Stimulated activated naive CD4-positive, alpha-beta T cell treated with Interleukin-2 at 50 U/mL for 16 hours (primary cell): Measurements from ENCODE around the gene GLG1.
"Not testable (repeated sequence)": the region's sequence is repeated elsewhere in the genome, so short reads cannot be mapped to it uniquely, and the experiment has no call there.

Experiments used
- DNase-seq: peaks from one replicate; lab custom pipeline; 2025; lab: John Stamatoyannopoulos, UW

GLG1 gene

DNA sequence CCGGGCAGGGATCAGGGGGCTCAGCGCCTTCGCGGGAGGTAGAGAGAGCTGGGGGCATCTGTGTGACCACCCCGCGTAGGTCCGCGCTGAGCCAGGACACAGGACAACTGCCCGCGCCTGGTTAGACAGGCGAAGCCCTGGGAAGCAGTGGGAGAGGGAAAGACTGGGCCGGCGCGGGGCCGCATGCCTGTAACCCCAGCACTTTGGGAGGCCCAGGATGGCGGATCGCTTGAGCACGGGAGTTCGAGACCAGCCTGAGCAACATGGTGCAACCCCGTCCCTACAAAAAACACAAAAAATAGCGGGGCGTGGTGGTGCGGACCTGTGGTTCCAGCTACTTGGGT, 199.6 kb downstream of the GLG1 start:
- not testable (repeated sequence) for DNase-seq

DNA sequence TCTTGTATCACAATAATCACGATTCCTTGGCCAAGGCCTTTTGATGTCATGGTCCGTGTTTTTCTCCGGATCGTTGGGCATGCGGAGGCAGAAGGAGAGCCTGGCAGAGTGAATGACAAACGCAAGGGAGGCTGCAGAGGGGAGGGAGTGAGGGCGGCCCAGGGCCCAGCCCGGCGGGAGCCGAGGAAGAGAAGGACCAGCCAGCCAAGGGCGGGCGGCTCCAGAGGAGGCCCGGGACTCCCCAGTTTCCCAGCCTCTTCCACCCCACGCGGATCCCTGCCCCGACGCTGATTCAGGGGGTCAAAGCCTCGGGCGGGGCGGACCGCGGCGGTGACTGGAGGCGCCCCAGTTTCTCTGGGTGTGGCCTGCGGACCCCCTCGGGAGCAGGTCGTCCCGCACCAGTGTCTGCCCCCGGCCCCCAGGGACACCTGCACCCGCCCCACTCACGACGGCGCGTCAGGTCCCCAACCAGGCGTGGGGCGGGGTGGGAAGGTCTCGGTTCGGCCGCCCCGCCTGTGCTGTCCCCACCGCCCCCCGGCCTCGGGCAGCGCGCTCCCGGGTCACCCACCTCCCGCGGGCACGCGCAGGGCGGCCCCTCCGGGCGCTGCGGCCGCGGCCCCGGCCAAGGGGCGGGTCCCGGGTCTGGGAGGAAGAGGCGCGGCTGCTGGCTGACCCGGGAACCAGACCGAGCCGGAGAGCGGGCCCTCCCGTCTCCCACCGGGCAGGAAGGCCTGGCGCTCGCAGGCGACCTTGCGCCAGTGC, 200.1 kb downstream of the GLG1 start:
- not testable (repeated sequence) for DNase-seq

DNA sequence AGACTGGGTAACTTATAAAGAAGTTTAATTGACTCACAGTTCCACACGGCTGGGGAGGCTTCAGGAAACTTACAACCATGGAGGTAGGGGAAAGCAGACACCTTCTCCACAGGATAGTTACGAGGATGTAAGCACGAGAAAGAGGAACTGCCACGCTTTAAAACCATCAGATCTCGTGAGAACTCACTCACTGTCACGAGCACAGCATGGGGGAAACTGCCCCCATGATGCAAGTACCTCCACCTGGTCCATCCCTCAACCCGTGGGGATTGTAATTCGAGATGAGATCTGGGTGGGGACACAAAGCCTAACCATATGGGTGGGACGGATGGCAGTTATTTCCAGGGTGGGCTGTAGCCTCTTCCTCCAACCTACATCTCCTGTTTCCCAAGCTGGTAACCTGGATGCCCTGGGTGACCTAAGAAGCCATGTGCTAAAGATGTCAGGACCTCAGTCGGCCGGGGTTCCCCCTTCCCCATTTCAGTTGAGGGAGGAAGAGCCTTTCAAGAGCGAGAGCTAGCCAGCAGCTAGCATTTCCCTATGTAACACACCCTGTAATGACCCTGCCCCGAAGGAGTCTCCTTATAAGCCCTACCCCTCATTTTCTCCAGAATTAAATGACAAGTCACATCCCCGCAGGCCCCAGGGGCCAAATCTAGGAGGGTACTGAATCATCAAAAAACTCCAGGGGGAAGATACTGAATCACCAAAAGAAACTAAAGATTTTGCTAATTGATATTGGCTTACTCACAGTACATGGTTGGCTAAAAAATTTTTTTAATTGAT, 202.6 kb downstream of the GLG1 start:
- DNase-seq, result not testable (repeated sequence)

DNA sequence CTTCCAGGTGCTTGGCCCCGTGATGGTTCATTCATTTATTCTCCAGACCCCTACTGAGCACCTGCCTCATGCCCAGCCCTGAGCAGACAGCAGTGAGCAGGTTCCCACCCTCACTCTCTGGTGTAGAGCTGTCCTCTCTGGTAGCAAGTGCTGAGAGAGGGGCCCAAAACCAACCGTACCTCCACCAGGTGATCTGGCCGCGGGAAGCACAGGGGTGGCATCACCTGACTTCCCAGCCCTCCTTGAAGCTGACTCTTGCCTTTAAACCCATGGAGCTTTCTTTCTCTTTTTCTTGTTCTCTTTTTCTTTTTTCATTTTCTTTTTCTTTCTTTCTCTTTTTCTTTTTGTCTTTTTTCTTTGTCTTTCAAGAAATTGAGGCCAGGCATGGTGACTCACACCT, 206.7 kb downstream of the GLG1 start:
- not testable (repeated sequence) for DNase-seq

DNA sequence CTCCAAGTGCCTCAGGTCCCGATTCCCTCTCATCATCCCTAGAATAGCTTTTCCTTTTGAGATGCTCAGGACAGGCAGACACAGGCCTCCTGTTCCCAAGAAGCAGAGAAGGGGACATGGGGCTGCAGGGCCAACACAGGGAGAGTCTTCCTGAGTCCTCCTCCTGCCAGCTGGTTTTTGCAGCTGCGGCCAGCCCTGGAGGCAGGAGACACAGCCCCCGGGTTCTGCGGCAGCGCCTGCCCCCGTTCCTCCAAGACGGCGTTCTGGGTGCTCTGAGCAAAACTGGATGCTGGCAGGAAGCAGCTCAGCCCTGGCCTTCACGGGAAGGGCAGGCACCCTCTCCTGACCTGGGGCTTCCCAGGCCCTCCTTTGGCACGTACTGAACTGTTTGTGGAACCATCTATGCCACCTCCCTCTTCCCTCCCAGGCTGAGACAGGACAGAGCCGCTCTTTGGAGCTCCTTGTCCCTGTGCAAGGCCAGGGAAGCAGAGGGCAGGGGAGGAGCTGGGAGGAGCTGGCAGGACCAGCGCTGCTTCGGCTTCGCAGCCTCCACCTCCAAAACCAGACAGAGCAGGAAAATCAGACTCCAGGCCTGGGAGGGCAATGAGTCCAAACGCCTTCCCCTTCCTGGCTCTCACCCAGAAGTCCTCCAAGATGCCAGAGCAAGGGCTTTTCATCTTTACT, 208.6 kb downstream of the GLG1 start:
- DNase-seq, result not testable (repeated sequence)
